ENCODE results near the gene AOPEP.

The AOPEP gene

GRCh38 chr9:94904806-94905205, 178.3 kb downstream of the AOPEP start:
- no peak for DNase-seq

GRCh38 chr9:94905606-94906005, 179.1 kb downstream of the AOPEP start:
- no peak for DNase-seq

- no peak for DNase-seq
Measured at GRCh38 chr9:94906181-94906580, 179.7 kb downstream of the AOPEP start.

GRCh38 chr9:94906713-94907112, 180.2 kb downstream of the AOPEP start:
- DNase-seq, result no peak

GRCh38 chr9:94907264-94907936, 180.9 kb downstream of the AOPEP start:
- DNase-seq, result no peak

GRCh38 chr9:94908011-94908563, 181.6 kb downstream of the AOPEP start:
- peak; percentile 79 for DNase-seq

GRCh38 chr9:94908583-94909249, 182.2 kb downstream of the AOPEP start:
- peak; percentile 54 for DNase-seq

- DNase-seq, result no peak
Measured at GRCh38 chr9:94909250-94909894, 182.9 kb downstream of the AOPEP start.

GRCh38 chr9:94909965-94910730, 183.6 kb downstream of the AOPEP start:
- DNase-seq, result no peak

- no peak for DNase-seq
Measured at GRCh38 chr9:94911211-94911610, 184.7 kb downstream of the AOPEP start.

- no peak for DNase-seq
Measured at GRCh38 chr9:94911986-94912635, 185.6 kb downstream of the AOPEP start.

- DNase-seq, result no peak
Measured at GRCh38 chr9:94912700-94913249, 186.3 kb downstream of the AOPEP start.

GRCh38 chr9:94913550-94913949, 187.1 kb downstream of the AOPEP start:
- DNase-seq, result no peak

GRCh38 chr9:94915476-94916450, 189.3 kb downstream of the AOPEP start:
- no peak for DNase-seq

- no peak for DNase-seq
Measured at GRCh38 chr9:94916956-94917355, 190.5 kb downstream of the AOPEP start.

GRCh38 chr9:94918038-94918753, 191.7 kb downstream of the AOPEP start:
- no peak for DNase-seq

GRCh38 chr9:94919376-94920098, 193.0 kb downstream of the AOPEP start:
- DNase-seq, result peak; percentile 62

- DNase-seq, result peak; percentile 53
Measured at GRCh38 chr9:94920420-94921091, 194.1 kb downstream of the AOPEP start.

GRCh38 chr9:94921092-94921471, 194.6 kb downstream of the AOPEP start:
- DNase-seq, result peak; percentile 62
